ENCODE measurements around the gene OAF. TPM values are rescaled to one million over a fixed set of nuclear protein-coding genes. Genes with fewer than 3 reads are reported as not detected.

The OAF gene
- total and polyA plus RNA-seq, 2 of the 8 experiments (the other 6 are each of a cell fraction or from before 2014, with no cell fraction given): 1.3 to 1.5 TPM

GRCh38 chr11:120256779-120257178 lies 45.9 kb downstream of the OAF start:
- Histone ChIP-seq H4K5ac (ENCODE audit: insufficient read length, low read depth, low read length) (no peak overlapping the region), H4K8ac (ENCODE audit: extremely low read depth, insufficient read depth, low read length) (no peak overlapping the region), H3K4me2 (ENCODE audit: insufficient read depth in 1 of 2, low read depth in 2 of 2, low read length in 2 of 2) (no peak overlapping the region; a peak in 1 of 4 replicates), H2BK12ac (ENCODE audit: low read depth, low read length) (0 out of 2 replicates have a peak overlapping the region, but pooled peaks have one; percentile 23), H3K23me2 (ENCODE audit: low read depth, low read length) (no peaks in the 10 kb centered on the region; the same call in 1 of the 2 replicates), H3K79me1 (ENCODE audit: low read depth, low read length) (no peaks in the 10 kb centered on the region; the same call in 1 of the 2 replicates), H2BK15ac (ENCODE audit: low read length) (no peak overlapping the region), H2BK20ac (ENCODE audit: low read length) (no peak overlapping the region), H2BK120ac (replicated peaks; ENCODE audit: low read depth, low read length) (no peak overlapping the region), H3K27me3 (replicated peaks in 1 of 4; ENCODE audit: control insufficient read depth in 3 of 4, extremely low read depth in 1 of 4, insufficient read depth in 3 of 4, low read length in 3 of 4) (peaks cover 0 to 7% (median 3%) of the 10 kb centered on the region in 4 experiments; a peak in 4 of 7 replicates), H2BK5ac (ENCODE audit: low read depth, low read length) (no peak overlapping the region), H3K9me3 (ENCODE audit: insufficient read depth in 2 of 2, low read depth in 1 of 2, low read length in 1 of 2) (no peaks in the 10 kb centered on the region), H2AK5ac (ENCODE audit: low read depth, low read length) (no peak overlapping the region), H3K14ac (ENCODE audit: insufficient read length) (no peak overlapping the region), H4K91ac (replicated peaks; ENCODE audit: insufficient read length, low read length) (no peak overlapping the region), H3K4me1 (replicated peaks in 1 of 4; ENCODE audit: control insufficient read depth in 3 of 4, insufficient read depth in 4 of 4, low read length in 3 of 4) (peaks cover 13 to 30% (median 16%) of the 10 kb centered on the region in 4 experiments), H3K9ac (replicated peaks in 1 of 4; ENCODE audit: extremely low read depth in 1 of 4, low read depth in 3 of 4, low read length in 3 of 4) (no peak overlapping the region), H3K79me2 (ENCODE audit: control insufficient read depth in 1 of 2, insufficient read depth in 2 of 2, low read length in 2 of 2) (no peaks in the 10 kb centered on the region), H3K18ac (ENCODE audit: extremely low read depth, low read length) (no peak overlapping the region), H3K36me3 (ENCODE audit: control insufficient read depth in 2 of 4, insufficient read depth in 4 of 4, low read length in 3 of 4) (no peaks in the 10 kb centered on the region), H3K56ac (replicated peaks; ENCODE audit: insufficient read length, low read depth, low read length) (no peak overlapping the region), H4K20me1 (replicated peaks in 1 of 2; ENCODE audit: control insufficient read depth in 1 of 2, insufficient read depth in 2 of 2, low read length in 2 of 2) (no peaks in the 10 kb centered on the region), H3K23ac (ENCODE audit: insufficient read length) (no peak overlapping the region), H3K4ac (replicated peaks; ENCODE audit: insufficient read length, low read depth, low read length) (no peak overlapping the region), H2AFZ (ENCODE audit: low read length) (no peak overlapping the region), H3K4me3 (ENCODE audit: extremely low read depth in 1 of 4, insufficient read depth in 2 of 4, low read depth in 3 of 4, low read length in 4 of 4) (no peak overlapping the region), H3K27ac (ENCODE audit: low read depth, low read length) (no peak overlapping the region)
- 91% methylated on average over 2 of the region's 2 CpGs; no CpG with 5 or more reads in 1 of the 2 experiments for WGBS, 2 experiments (ENCODE audit: extremely low coverage in 1 of 2, insufficient coverage in 1 of 2, insufficient read length in 1 of 2, insufficient replicate concordance in 2 of 2, low coverage in 1 of 2, low lambda C conversion rate in 2 of 2, missing lambda C conversion rate in 1 of 2)
- ChIA-PET CTCF (ENCODE audit: partially characterized antibody) (interaction anchor here (1.4 to 41.2 kb wide), 6 partner anchors 9 to 44 kb away, joined by 5 to 1412 read pairs (median 10); no protein-coding TSS in a partner anchor), POLR2A (ENCODE audit: partially characterized antibody) (interaction anchor here (2.8 kb wide), 1 partner anchor 21 kb away, joined by 9 read pairs; no protein-coding TSS in a partner anchor)
- FAIRE-seq (no peak), DNase-seq (ENCODE audit: low read depth in 1 of 2, low spot score in 2 of 2) (no peak)
- no peak for TF ChIP-seq KDM5A (IDR thresholded peaks at IDR 0.05; ENCODE audit: low read length)
- no peak for TF ChIP-seq KDM1A (IDR thresholded peaks at IDR 0.05; ENCODE audit: borderline replicate concordance, low read length)
- no peak for TF ChIP-seq CBX8 (IDR thresholded peaks at IDR 0.05; ENCODE audit: borderline replicate concordance, low read depth, low read length)
- TF ChIP-seq POLR2A (IDR thresholded peaks at IDR 0.05; ENCODE audit: control extremely low read depth in 1 of 2, low read depth in 2 of 2, low read length in 2 of 2): no peak
- TF ChIP-seq TAF7 (optimal IDR thresholded peaks at IDR 0.05; ENCODE audit: borderline replicate concordance, low read depth, low read length): no peak
- no peak for TF ChIP-seq ATF2 (IDR thresholded peaks at IDR 0.05; ENCODE audit: low read length)
- no peak for TF ChIP-seq ASH2L (IDR thresholded peaks at IDR 0.05; ENCODE audit: low read length)
- no peak for TF ChIP-seq HDAC2 (IDR thresholded peaks at IDR 0.05; ENCODE audit: borderline replicate concordance in 1 of 2, low read depth in 2 of 2, low read length in 2 of 2)
- no peak for TF ChIP-seq KDM4A (IDR thresholded peaks at IDR 0.05; ENCODE audit: low read depth, low read length, severe bottlenecking)
- TF ChIP-seq YY1 (IDR thresholded peaks at IDR 0.05; ENCODE audit: low read depth, low read length): no peak
- TF ChIP-seq EZH2 (IDR thresholded peaks at IDR 0.05; ENCODE audit: low read depth, low read length, severe bottlenecking): no peak
- TF ChIP-seq RXRA (IDR thresholded peaks at IDR 0.05; ENCODE audit: insufficient read depth, low read depth, low read length): no peak

Measured in H1 (cell line).